NCI-H2107 (cell line): ENCODE measurements around the gene TCEANC.

Source experiments
- DNase-seq: peaks from one replicate; lab custom pipeline; 2025; lab: John Stamatoyannopoulos, UW

The TCEANC gene

GRCh38 chrX:13692771-13693231, 39.9 kb downstream of the TCEANC start:
- no peak for DNase-seq

- no peak for DNase-seq
Observed at GRCh38 chrX:13693341-13693961, 40.5 kb downstream of the TCEANC start.

DNA sequence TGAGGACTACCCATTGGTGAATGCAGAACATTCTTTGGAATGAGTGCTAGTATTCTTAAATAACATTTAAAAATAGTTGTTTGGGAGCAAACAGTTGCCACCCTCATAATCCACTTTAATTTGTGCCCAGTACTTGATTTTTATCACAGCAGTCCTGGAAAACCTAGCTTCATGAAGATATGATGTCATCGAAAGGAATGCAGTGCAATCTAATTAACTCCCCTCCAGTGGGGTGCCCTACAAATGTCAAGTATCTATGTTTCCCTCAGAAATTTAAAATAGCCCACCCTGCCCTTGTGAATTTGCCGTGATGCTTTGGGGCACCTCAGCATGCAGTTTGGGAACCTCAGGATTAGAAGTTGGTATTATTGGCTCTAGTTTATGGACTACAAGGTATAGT, 41.4 kb downstream of the TCEANC start:
- DNase-seq, result no peak

GRCh38 chrX:13694983-13695382, 42.0 kb downstream of the TCEANC start:
- DNase-seq, result no peak

DNA sequence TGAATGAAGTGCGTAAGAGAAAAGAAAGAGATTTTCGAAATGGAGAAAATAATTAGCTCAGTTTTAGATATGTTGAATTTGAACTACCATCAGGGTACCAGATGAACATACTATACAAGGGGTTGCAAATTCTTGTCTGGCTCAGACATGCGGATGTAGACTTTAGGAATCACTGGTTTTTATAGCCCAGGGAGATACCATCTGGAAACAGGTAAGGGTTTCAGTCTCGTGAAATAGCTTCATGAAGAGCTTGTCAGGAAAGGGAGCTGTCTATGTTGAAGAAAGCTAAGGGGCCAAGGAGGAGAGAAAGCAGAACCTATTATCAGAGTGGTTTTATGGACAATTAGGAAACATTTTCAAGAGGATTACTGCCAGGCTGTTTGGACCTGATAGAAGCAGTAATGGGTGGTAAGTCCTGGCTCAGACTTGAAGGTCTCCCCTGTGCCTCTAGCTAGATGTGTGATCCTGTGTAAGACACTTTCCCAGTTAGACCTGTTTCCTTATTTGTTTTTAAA, 42.7 kb downstream of the TCEANC start:
- DNase-seq, result no peak

- DNase-seq, result no peak
Observed at GRCh38 chrX:13697455-13697854, 44.5 kb downstream of the TCEANC start.

DNA sequence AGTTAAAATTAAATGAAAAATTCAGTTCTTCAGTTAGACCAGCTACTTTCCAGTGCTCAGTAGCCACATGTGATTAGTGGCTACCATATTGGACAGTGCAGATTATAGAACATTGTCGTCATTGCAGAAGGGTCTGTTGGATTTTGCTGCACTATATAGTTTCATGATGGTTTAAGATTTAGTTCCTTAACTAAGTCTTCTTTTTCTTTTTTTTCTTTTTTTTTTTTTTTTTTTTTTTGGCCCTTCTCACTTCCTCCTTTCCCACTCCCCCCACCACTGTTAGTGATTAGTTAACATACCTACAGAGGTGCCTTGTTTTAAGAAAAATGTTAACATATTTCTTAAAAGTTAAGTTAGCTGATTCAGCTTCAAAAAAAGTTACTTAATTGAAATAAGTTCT, 45.0 kb downstream of the TCEANC start:
- DNase-seq, result no peak

DNA sequence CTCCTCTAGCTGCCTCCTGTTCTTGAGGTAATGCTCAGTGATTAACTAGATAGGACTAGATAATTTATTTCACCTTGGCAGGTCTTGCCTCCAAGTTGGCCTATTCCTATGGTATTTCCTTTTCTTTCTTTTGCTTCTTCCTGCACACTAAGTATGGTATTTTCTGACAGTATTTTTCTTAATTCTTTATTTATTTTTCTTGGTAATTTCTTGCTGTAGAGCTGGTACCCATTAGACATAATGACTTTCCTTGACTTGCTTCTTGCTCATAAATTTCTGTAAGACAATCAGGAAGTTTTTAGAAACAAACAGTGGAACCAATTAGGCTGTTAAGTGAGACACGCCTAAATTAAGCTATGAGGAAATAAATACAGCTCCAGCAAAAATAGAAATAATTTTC, 45.5 kb downstream of the TCEANC start:
- DNase-seq, result no peak

GRCh38 chrX:13699183-13699826, 46.4 kb downstream of the TCEANC start:
- DNase-seq, result no peak

GRCh38 chrX:13700380-13700779, 47.4 kb downstream of the TCEANC start:
- DNase-seq, result no peak

- DNase-seq, result no peak
Observed at GRCh38 chrX:13702111-13702789, 49.3 kb downstream of the TCEANC start.

DNA sequence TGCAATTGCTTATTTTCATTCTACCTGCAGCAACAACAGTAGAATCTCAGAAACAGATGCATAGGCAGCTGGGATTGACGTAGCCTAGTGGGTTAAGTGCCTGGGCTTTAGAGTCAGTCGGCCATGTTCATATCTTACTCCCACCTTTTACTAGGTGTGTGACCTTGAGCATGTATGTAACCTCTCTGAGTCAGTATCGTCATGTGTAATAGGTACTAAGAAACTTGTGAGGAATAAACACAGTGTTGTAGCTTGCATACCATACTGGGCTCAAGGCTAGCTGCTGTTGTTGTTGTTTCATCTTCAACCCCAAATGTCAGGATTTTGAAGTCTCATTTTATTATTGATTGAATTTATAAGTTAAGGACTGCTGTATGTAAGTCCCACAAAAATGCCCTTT, 50.2 kb downstream of the TCEANC start:
- DNase-seq, result no peak

DNA sequence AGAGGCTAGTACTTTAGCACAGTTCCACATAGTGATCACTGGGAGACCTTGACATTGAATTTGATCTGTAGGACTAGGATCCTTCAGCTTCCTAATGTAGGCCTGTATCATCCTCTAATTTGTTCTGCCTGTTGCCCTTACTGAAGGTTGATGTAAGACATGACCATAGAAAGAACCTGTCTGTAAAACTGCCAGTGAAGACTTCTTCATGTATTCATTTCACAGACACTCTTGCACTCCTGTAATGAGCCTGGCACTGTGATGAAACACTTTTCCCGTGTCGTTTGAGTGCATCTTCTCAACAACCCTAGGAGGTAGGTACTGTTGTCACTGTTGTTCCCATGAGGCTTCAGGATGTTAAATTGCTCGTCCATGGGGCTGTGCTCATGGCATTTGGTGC, 50.6 kb downstream of the TCEANC start:
- DNase-seq, result no peak

GRCh38 chrX:13711141-13711540, 58.2 kb downstream of the TCEANC start:
- no peak for DNase-seq
